Transverse colon (tissue), 4 donors: Measurements from ENCODE around the gene CHIC2.

Experiments
- EP300 ChIP-seq: sonication (generic); formaldehyde crosslinking; IDR thresholded peaks from one replicate; pipeline ENCODE4 v1.6.1; 2017; ENCODE audit warnings: antibody characterized with exemption, low read depth
- POLR2A ChIP-seq: fragments of 450-650 bp; IDR thresholded peaks from one replicate; pipeline ENCODE4 v1.6.1; 2016; ENCODE audit warnings: antibody characterized with exemption, mild to moderate bottlenecking, moderate library complexity
- POLR2AphosphoS5 ChIP-seq, 3 donors: sonication (generic); formaldehyde crosslinking; IDR thresholded peaks; one replicate each; pipeline ENCODE4 v1.6.1; 2016; ENCODE audit warnings: antibody characterized with exemption in 3 of 3
- TF ChIP-seq, protein P1 (sequence below), 5 experiments: fragments of 200-600 bp in 3 of 5; fragments of 450-650 bp in 2 of 5; sonication (generic) in 3 of 5; IDR thresholded peaks; 1 replicate in 2 of 5; 2 replicates in 3 of 5; pipeline ENCODE4 v1.5.1; 2016 to 2017; ENCODE audit warnings: antibody characterized with exemption in 5 of 5, inconsistent platforms in 3 of 5, mild to moderate bottlenecking in 2 of 5, moderate library complexity in 1 of 5

DNA sequence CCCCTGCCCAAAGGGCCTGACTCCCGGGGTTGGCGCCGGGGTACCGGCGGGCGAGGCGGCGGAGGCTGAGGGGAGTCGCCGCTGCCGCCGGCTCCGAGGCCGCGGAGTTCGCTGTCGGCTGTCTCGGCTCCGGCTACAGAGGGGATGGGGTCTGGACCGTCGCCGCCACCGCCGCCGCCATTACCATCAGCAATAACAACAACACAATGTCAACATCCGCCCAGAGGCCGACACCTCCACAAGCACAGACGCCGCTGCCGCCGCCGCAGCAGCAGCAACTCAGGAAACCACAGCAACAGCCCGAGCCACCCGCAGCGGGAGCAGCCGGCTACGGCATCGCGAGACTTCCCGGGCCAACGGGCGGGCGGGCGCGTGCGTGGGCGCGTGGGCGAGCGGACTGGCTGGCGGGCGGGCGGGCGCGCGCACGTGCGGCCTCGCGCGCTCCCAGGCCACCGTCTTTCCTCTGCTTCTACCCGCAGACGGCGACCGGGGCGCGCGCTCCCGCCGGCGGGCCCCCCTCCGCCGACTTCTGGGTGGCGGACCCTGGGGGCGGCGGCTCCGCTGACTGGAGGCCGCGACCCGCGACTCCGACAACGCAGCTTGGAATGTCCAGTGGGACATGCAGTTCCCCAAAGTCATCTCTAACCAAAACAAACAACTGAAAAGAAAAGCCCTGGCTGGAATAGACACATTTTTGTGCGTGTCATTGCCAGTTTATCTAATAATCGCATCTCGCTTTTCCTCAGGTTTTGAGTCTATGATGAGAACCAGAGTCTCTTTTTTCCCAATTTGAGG is at the start of gene CHIC2:
- TF ChIP-seq, protein P1, sequence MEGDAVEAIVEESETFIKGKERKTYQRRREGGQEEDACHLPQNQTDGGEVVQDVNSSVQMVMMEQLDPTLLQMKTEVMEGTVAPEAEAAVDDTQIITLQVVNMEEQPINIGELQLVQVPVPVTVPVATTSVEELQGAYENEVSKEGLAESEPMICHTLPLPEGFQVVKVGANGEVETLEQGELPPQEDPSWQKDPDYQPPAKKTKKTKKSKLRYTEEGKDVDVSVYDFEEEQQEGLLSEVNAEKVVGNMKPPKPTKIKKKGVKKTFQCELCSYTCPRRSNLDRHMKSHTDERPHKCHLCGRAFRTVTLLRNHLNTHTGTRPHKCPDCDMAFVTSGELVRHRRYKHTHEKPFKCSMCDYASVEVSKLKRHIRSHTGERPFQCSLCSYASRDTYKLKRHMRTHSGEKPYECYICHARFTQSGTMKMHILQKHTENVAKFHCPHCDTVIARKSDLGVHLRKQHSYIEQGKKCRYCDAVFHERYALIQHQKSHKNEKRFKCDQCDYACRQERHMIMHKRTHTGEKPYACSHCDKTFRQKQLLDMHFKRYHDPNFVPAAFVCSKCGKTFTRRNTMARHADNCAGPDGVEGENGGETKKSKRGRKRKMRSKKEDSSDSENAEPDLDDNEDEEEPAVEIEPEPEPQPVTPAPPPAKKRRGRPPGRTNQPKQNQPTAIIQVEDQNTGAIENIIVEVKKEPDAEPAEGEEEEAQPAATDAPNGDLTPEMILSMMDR (IDR thresholded peaks at IDR 0.05) = no peak
- TF ChIP-seq POLR2A (peak; percentile 97), EP300 (peak; percentile 61), POLR2AphosphoS5 (IDR thresholded peaks at IDR 0.05) (peak; percentile 99)
